Activated CD8-positive, alpha-beta T cell treated with anti-CD3 and anti-CD28 coated beads for 36 hours (primary cell): ENCODE results near the gene JKAMP. TPM values are rescaled to one million over a fixed set of nuclear protein-coding genes. Genes with fewer than 3 reads are reported as not detected.

ENCODE experiments used
- ATAC-seq: fragments of 200-7000 bp; cut with Tn5 transposase; one replicate; pipeline ENCODE4 v1.10.0; 2021; ENCODE audit warnings: mild to moderate bottlenecking, moderate library complexity
- CTCF ChIA-PET: fragments of 350-600 bp; sonication (Branson Sonifier 250); formaldehyde crosslinking; loops from one replicate; lab custom pipeline; 2021; ENCODE audit warnings: antibody characterized with exemption; lab: Charles Lee
- POLR2A ChIA-PET: fragments of 350-600 bp; sonication (Branson Sonifier 250); formaldehyde crosslinking; loops from one replicate; lab custom pipeline; 2021; ENCODE audit warnings: antibody characterized with exemption; lab: Charles Lee
- DNase-seq: peaks from one replicate; pipeline ENCODE4 v3.0.0-alpha.2; 2020
- H3K27ac Mint-ChIP-seq: one replicate; pipeline ENCODE4 v1.8.0; 2021; ENCODE audit warnings: mild to moderate bottlenecking, mixed read lengths
- H3K27me3 Mint-ChIP-seq: one replicate; pipeline ENCODE4 v1.8.0; 2021; ENCODE audit warnings: mixed read lengths
- H3K36me3 Mint-ChIP-seq: one replicate; pipeline ENCODE4 v1.8.0; 2021; ENCODE audit warnings: low read depth, mixed read lengths
- H3K4me1 Mint-ChIP-seq: one replicate; pipeline ENCODE4 v1.8.0; 2021; ENCODE audit warnings: low read depth, mixed read lengths
- H3K4me3 Mint-ChIP-seq: one replicate; pipeline ENCODE4 v1.8.0; 2021; ENCODE audit warnings: mild to moderate bottlenecking, moderate library complexity, mixed read lengths
- H3K9me3 Mint-ChIP-seq: one replicate; pipeline ENCODE4 v1.8.0; 2021; ENCODE audit warnings: mixed read lengths
- CTCF ChIP-seq: fragments of 200-600 bp; IDR thresholded peaks from one replicate; pipeline ENCODE4 v1.8.0; 2022; ENCODE audit warnings: antibody characterized with exemption, mild to moderate bottlenecking
- intact Hi-C: fragments of 100-400 bp; cut with micrococcal nuclease; formaldehyde crosslinking; loops from one replicate; pipeline ENCODE4 v1.10.0; 2022
- total RNA-seq, 2 experiments: library from RNA; stranded (reverse); gene quantifications; one replicate each; pipeline ENCODE4 v1.2.3, GENCODE V29; 2021

The JKAMP gene
- total RNA-seq, 2 experiments from 2014 or later = 15.3 to 16.0 TPM

- Mint-ChIP-seq H3K4me3 (no peak overlapping the region), H3K27ac (no peak overlapping the region), H3K9me3 (no peaks in the 10 kb centered on the region), H3K36me3 (peaks cover 55% of the 10 kb centered on the region), H3K4me1 (peaks cover 30% of the 10 kb centered on the region), H3K27me3 (no peaks in the 10 kb centered on the region)
- TF ChIP-seq CTCF = no peak
- DNase-seq (no peak), ATAC-seq (no peak)
- intact Hi-C loops = no loop called here
- CTCF ChIA-PET = interaction anchor here (2.0 to 2.2 kb wide), 2 partner anchors 15 to 16 kb away, joined by 5 read pairs; no protein-coding TSS in a partner anchor
- POLR2A ChIA-PET = no interaction called here
Observed at GRCh38 chr14:59492384-59492783, 8.1 kb downstream of the JKAMP start.

- ChIA-PET CTCF (interaction anchor here (0.8 to 1.8 kb wide), 3 partner anchors 11 to 76 kb away, joined by 3 to 8 read pairs (median 3); partner anchors contain the start of genes CCDC175, JKAMP and L3HYPDH), POLR2A (no interaction called here)
- ATAC-seq (no peak), DNase-seq (no peak)
- Mint-ChIP-seq H3K9me3 (no peaks in the 10 kb centered on the region), H3K27me3 (no peaks in the 10 kb centered on the region), H3K4me3 (no peak overlapping the region), H3K27ac (no peak overlapping the region), H3K4me1 (peaks cover 12% of the 10 kb centered on the region), H3K36me3 (peaks cover 7% of the 10 kb centered on the region)
- intact Hi-C loops = no loop called here
- TF ChIP-seq CTCF = no peak
Observed at GRCh38 chr14:59500732-59501131, 16.4 kb downstream of the JKAMP start.

DNA sequence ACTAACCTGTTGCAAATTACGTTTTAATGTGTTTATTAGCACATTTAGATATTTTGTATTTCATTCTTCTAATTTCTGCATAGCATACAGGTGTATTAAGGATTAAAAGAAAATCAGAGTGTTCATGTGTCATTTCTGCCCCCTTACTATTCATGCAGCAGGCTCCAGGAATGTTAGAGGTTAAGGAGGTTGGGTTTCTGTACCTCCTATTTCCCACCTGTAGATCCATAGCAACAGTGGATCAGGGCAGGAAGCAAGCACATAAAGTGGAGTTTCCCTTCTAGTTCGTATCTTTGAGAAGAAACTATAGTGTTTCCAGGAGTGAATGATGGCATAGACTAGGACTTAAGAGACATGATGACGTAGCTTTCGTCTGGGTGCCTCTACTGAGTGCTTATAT, 18.9 kb downstream of the JKAMP start:
- Mint-ChIP-seq H3K4me3 (no peak overlapping the region), H3K36me3 (peaks cover 1% of the 10 kb centered on the region), H3K4me1 (peaks cover 8% of the 10 kb centered on the region), H3K27ac (no peak overlapping the region), H3K9me3 (no peaks in the 10 kb centered on the region), H3K27me3 (no peaks in the 10 kb centered on the region)
- intact Hi-C loops = no loop called here
- no peak for TF ChIP-seq CTCF
- no peak for ATAC-seq
- ChIA-PET CTCF (interaction anchor here (0.7 to 1.2 kb wide), 2 partner anchors 19 to 73 kb away, joined by 3 read pairs; partner anchors contain the start of genes JKAMP and L3HYPDH), POLR2A (no interaction called here)
- DNase-seq = no peak

- no peak overlapping the region for H3K4me3 Mint-ChIP-seq
- peaks cover 8% of the 10 kb centered on the region for H3K4me1 Mint-ChIP-seq
- peak; percentile 83 for TF ChIP-seq CTCF
- peaks cover 6% of the 10 kb centered on the region for H3K27me3 Mint-ChIP-seq
- ATAC-seq (peak; percentile 97), DNase-seq (peak; percentile 77)
- H3K36me3 Mint-ChIP-seq = peaks cover 1% of the 10 kb centered on the region
- ChIA-PET POLR2A (interaction anchor here (0.5 kb wide), 1 partner anchor 670 kb away, joined by 3 read pairs; no protein-coding TSS in a partner anchor), CTCF (interaction anchor here (0.8 to 6.5 kb wide), 18 partner anchors 8 to 682 kb away, joined by 3 to 75 read pairs (median 4); partner anchors contain the start of genes CCDC175, JKAMP and L3HYPDH)
- intact Hi-C loops = loop anchor here (5.0 kb wide), 1 partner anchor 70 kb away; the partner anchor contains the start of gene CCDC175
- no peaks in the 10 kb centered on the region for H3K9me3 Mint-ChIP-seq
- H3K27ac Mint-ChIP-seq = no peak overlapping the region
Observed at GRCh38 chr14:59507063-59507751, 22.9 kb downstream of the JKAMP start.

DNA sequence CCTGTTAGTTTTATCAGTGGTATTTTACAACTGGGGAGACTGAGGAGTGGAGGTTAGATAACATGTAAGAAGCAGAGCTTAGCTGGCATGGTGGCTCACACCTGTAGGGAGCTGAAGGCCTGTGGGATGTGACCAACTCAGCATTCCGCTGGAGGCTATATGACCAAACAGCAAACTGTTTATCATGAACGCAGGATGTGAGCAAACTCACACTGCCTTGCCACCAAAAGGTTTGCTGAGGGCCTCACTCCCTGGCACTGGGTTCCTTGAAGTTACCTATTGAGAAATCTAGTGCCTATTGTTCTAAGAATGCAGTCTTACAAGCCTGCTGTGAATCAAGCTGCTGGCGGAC, 23.4 kb downstream of the JKAMP start:
- Mint-ChIP-seq H3K9me3 (no peaks in the 10 kb centered on the region), H3K4me1 (peaks cover 8% of the 10 kb centered on the region), H3K4me3 (no peak overlapping the region), H3K27ac (no peak overlapping the region), H3K27me3 (peaks cover 6% of the 10 kb centered on the region), H3K36me3 (peaks cover 1% of the 10 kb centered on the region)
- intact Hi-C loops = loop anchor here (5.0 kb wide), 1 partner anchor 70 kb away; the partner anchor contains the start of gene CCDC175
- no peak for ATAC-seq
- TF ChIP-seq CTCF = no peak
- POLR2A ChIA-PET = no interaction called here
- DNase-seq = no peak
- CTCF ChIA-PET = interaction anchor here (0.8 to 6.5 kb wide), 18 partner anchors 9 to 681 kb away, joined by 3 to 75 read pairs (median 4); partner anchors contain the start of genes CCDC175, JKAMP and L3HYPDH
